Mesothelial cell of epicardium (in vitro differentiated cells): ENCODE results near the gene ZBTB24. TPM values are rescaled to one million over a fixed set of nuclear protein-coding genes. Genes with fewer than 3 reads are reported as not detected.
A peak's percentile ranks its signal among the peaks of the same experiment; 100 is the strongest.

Experiments
- DNase-seq, 2 experiments: peaks; one replicate each; pipeline ENCODE4 v3.0.0; 2021; ENCODE audit warnings: low spot score in 2 of 2; ENCODE audit not compliant: unreplicated experiment in 2 of 2
- H3K27ac Mint-ChIP-seq: 2 replicates; pipeline ENCODE4 v1.8.0; 2021; ENCODE audit warnings: mixed read lengths
- H3K27me3 Mint-ChIP-seq: 2 replicates; pipeline ENCODE4 v1.8.0; 2021; ENCODE audit warnings: low read depth, mixed read lengths
- H3K36me3 Mint-ChIP-seq: 2 replicates; pipeline ENCODE4 v1.8.0; 2021; ENCODE audit warnings: mixed read lengths
- H3K4me1 Mint-ChIP-seq: 2 replicates; pipeline ENCODE4 v1.8.0; 2021; ENCODE audit warnings: mixed read lengths
- H3K4me3 Mint-ChIP-seq: 2 replicates; pipeline ENCODE4 v1.8.0; 2021; ENCODE audit warnings: mild to moderate bottlenecking, moderate library complexity, mixed read lengths
- H3K9me3 Mint-ChIP-seq: 2 replicates; pipeline ENCODE4 v1.8.0; 2021; ENCODE audit warnings: mixed read lengths
- CTCF ChIP-seq: fragments of 200-600 bp; sonication (generic); IDR thresholded peaks from one replicate; pipeline ENCODE4 v1.5.0; 2021; ENCODE audit warnings: antibody characterized with exemption; ENCODE audit not compliant: unreplicated experiment
- total RNA-seq: library from RNA; stranded (reverse); gene quantifications from 3 replicates; pipeline ENCODE4 v1.2.1, GENCODE V29; 2021

ZBTB24 gene
- total RNA-seq, 1 donor from 2014 or later: 9.1 TPM

GRCh38 chr6:109458774-109459531 is 24.1 kb downstream of the ZBTB24 start:
- Mint-ChIP-seq H3K4me3 (no peak overlapping the region), H3K9me3 (no peaks in the 10 kb centered on the region), H3K4me1 (peaks cover 8% of the 10 kb centered on the region), H3K27me3 (peaks cover 23% of the 10 kb centered on the region), H3K36me3 (peaks cover 16% of the 10 kb centered on the region), H3K27ac (no peak overlapping the region)
- no peak for TF ChIP-seq CTCF
- DNase-seq: no peak

DNA sequence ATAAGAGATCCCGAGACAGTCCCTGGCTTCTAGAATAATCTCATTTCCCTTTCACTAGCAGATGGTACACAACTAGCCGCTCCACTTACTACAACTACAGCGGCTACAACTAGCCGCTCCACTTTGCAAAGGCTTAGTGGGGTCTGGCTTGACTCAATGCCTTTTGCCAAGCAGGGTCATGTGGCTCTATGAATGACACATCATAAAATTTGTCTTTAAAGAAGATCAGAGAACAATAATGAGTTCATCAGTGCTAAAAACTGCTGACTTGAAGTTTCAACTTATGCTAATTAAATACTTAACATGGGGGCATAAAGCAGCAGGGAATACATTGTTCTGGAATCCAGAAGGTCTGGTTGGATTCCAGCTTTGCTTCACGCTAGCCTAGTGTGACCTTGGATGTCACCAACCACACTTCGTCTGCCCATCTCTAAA is 25.4 kb downstream of the ZBTB24 start:
- Mint-ChIP-seq H3K27me3 (peaks cover 23% of the 10 kb centered on the region), H3K36me3 (peaks cover 14% of the 10 kb centered on the region), H3K9me3 (no peaks in the 10 kb centered on the region), H3K4me3 (peak overlapping the region; percentile 5), H3K4me1 (peaks cover 8% of the 10 kb centered on the region), H3K27ac (no peak overlapping the region)
- no peak for TF ChIP-seq CTCF
- no peak for DNase-seq

- no peaks in the 10 kb centered on the region for H3K9me3 Mint-ChIP-seq
- peak overlapping the region; percentile 64 for H3K4me3 Mint-ChIP-seq
- TF ChIP-seq CTCF: no peak
- H3K27me3 Mint-ChIP-seq: peaks cover 23% of the 10 kb centered on the region
- DNase-seq: no peak
- peaks cover 8% of the 10 kb centered on the region for H3K36me3 Mint-ChIP-seq
- H3K4me1 Mint-ChIP-seq: peaks cover 8% of the 10 kb centered on the region
- H3K27ac Mint-ChIP-seq: no peak overlapping the region
Measured at GRCh38 chr6:109456710-109457561, 26.1 kb downstream of the ZBTB24 start.

DNA sequence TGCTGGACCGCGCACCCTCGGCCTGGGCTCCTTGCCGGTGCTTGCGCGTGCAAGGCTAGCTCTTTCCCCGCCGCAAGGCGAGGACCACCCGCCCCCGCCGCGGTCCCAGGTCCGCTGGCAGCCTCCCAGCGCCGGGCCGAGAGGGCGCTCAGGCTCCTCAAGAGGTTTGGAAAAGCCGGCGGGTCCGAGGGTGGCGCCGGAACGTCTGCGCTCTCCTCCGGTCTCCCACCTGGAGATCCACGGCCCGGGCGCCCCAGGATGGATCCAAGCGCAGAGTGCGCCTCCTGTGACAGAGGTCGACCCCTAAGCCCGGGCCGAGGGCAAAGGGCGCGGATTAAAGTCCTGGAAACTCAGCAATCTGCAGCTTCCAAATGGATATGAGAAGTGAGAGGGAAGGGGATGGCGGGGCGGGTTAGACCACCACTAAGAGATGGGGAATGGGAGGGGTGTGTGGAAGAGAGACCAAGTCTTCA is 26.9 kb downstream of the ZBTB24 start:
- no peak for DNase-seq
- H3K36me3 Mint-ChIP-seq: peaks cover 3% of the 10 kb centered on the region
- peak overlapping the region; percentile 64 for H3K4me3 Mint-ChIP-seq
- no peaks in the 10 kb centered on the region for H3K9me3 Mint-ChIP-seq
- no peak for TF ChIP-seq CTCF
- H3K4me1 Mint-ChIP-seq: peaks cover 8% of the 10 kb centered on the region
- H3K27ac Mint-ChIP-seq: no peak overlapping the region
- peaks cover 23% of the 10 kb centered on the region for H3K27me3 Mint-ChIP-seq

- H3K4me3 Mint-ChIP-seq: peak within 1 kb of the TSS; percentile 91
- DNase-seq: peak in 1 of 2 experiments; percentile 64
- H3K36me3 Mint-ChIP-seq: no peaks in the 10 kb centered on the region
- H3K4me1 Mint-ChIP-seq: peaks cover 8% of the 10 kb centered on the region
- peaks cover 23% of the 10 kb centered on the region for H3K27me3 Mint-ChIP-seq
- no peak for TF ChIP-seq CTCF
- peak within 1 kb of the TSS; percentile 43 for H3K27ac Mint-ChIP-seq
- no peaks in the 10 kb centered on the region for H3K9me3 Mint-ChIP-seq
Measured at GRCh38 chr6:109455437-109456110, 27.4 kb downstream of the ZBTB24 start, which contains the start of gene MICAL1. Gene MICAL1 (minus strand): TSS chr6:109455772. CDS start chr6:109454196, 1,576 bp downstream.
